HG03097 (cell line): ENCODE data around the gene VPS13D.
"Not testable (repeated sequence)": the region's sequence is repeated elsewhere in the genome, so short reads cannot be mapped to it uniquely, and the experiment has no call there.

ENCODE experiments used
- ATAC-seq: cut with Tn5 transposase; IDR thresholded peaks from one replicate; pipeline ENCODE4 v1.9.1; 2021; ENCODE audit not compliant: unreplicated experiment, low FRiP score

The VPS13D gene

DNA sequence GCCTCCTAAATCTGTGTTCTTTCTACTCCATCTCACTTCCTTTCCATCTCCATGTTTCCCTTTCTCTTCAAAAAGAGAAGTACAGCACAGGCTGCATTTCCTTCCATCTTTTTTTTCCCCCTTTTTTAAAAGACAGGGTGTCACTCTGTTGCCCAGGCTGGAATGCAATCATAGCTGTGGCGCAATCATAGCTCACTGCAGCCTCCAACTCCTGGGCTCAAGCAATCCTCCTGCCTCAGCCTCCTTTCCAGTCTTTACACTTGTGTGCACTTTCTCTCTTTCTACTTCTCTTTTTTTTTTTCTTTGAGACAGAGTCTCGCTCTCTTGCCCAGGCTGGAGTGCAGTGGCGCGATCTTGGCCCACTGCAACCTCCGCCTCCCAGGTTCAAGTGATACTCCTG, 95.1 kb downstream of the VPS13D start:
- ATAC-seq: not testable (repeated sequence)

DNA sequence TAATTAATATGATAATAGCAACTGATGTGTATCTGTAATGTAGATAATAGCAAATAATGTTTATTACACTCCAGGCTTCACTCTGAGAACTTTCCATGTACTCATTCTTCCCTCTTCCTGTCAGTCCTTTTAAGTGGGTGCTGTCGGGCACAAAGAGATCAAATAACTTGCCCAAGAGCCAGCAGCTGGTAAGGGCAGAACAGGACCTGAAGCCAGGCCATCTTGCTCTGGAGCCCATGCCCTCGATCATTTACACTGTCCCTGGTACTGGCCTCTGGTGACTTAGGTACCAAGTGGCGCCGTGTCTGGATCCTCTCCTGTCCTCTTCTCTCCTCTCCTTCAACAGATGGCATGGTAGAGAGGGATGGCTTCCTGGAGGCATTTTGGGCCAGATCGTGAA, 97.2 kb downstream of the VPS13D start:
- ATAC-seq: no peak

DNA sequence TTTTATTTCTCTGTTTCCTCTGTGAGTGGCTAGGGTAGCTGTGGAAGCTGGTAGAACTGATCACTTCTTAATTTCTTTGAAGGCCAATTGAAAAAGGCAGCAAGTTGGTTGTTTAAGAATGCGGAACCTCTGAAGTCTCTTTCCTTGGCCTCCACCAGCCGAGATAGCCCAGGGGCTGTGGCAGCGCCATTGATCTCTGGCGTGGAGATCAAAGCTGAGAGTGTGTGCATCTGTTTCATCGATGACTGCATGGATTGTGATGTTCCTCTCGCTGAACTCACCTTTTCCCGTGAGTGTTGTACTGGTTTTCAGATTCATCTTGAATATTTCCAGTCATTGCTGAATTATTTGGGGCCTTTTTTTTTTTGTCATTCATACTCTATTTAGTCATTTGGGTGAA, 97.7 kb downstream of the VPS13D start:
- ATAC-seq: no peak

DNA sequence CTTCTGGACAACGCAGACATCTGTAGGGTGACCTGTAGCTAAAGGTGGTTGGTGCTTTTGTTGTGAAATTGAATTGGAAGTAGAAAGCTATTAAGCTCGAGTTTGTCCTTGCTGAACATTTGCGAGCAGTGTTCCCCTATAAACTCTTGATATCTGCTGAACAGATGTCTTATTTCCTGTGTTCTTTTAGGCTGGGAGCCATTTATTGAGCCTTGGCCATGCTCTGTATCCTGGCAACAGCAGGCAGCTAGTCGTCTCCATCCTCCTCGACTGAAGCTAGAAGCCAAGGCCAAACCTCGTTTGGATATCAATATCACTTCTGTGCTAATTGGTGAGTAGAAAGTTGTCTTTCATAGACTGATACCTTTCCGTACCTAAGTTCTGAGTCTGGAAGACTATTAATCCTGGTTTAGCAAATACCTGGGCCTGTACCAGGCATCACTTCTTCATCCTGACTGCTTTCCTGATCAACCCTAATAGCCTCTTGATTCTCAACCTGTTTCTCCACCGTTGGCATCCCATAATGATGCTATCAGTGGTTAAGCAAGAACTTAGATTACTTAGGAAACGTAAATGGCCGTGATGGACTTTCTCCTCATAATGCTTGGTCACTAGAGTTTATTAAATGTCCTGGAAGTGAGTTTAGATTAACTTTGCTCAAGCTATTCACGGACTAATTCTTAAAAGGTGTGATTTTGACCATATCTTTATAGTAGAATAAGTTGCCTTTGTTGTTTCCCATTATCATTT, 103.4 kb downstream of the VPS13D start:
- no peak for ATAC-seq

DNA sequence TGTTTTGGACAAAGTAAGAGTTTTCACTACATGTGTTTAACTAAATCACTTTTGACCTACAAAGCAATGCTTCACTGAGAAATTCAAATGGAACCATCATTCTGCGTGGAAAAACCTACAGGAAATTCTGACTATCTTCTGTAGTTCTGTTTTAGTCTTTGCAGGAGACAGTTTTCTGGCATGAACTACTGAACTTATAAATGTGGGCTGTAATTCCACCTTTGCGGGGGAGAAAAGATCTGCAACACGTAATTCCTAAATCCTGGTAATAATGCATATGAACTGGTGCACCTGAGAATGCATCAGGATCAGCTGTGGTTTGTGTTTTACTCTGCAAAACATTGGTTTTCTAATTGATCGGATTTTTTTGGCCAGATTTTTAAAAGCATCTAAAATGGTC, 106.0 kb downstream of the VPS13D start:
- ATAC-seq: no peak

DNA sequence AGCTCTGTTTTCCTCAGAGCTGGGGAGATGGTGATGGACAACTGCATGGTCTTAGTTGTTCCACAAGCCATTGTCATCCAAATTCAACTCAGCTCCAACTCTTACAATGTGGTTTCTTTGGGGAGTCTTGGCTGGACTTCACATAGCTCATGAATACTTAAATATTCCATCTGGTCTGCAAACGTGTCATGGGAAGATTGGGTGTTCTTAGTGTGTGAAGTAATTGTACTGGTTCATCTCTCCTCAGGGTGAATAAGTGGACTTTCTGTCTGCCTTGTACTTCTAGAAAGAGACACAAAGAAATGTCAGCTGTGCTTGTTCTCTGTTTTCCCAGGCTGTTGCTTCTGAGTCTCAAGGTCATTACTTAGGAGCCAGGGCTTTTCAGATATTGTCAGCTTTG, 106.6 kb downstream of the VPS13D start:
- no peak for ATAC-seq

DNA sequence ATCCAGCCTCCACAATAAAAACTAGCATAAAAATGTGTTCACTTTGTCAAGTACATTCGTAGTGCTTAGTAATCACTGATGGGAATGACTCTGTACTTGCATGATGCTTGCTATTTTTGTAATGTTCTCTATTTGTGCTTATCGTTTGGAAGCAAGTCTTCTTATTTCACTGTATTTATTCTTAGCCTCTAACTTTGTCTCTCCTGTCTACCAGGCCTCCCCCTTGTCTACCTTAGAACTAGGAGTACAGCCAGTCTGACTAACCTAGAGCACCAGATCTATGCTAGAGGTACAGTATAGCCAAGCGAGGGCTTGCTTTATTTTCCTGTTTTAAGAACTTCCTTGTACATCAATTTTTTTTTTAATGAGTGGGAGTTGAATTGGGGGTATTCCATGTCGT, 108.2 kb downstream of the VPS13D start:
- no peak for ATAC-seq

DNA sequence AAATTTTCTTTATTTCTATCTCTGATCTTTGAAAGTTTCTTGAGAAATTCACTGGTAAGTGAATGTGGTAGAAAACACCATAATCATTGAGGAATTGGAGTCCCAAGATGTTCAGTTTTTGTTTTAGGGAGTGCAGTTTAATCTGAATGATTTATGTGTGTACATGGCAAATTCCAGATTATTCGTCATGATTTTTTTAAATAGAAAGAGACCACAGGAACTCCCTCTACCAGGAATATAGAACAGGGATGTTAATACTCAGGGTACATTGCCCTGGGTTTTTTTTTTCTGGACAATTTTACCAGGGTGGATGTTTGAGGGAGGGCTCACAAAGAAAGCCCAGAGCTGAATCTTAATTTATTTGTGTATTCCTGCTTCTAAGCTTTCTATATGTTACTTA, 109.0 kb downstream of the VPS13D start:
- ATAC-seq: no peak

DNA sequence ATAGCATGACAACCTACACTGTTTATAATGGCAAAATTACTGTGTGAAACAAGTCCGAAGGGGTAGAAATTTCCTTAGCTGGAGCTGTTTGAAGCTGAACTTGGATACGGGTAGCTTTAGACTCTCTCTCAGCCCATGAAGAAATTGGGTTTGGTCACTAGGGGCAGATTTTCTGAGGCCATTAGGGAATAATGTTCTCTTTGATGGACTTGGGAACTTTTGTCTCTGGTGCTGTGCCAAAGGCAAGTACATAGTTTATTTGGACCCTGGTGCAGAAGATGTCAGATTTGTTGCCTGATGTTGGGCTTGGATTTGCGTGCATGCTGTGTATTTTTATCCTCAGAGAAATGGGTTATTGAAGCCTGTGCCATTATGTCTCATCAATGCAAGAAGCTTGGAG, 109.6 kb downstream of the VPS13D start:
- ATAC-seq: no peak

DNA sequence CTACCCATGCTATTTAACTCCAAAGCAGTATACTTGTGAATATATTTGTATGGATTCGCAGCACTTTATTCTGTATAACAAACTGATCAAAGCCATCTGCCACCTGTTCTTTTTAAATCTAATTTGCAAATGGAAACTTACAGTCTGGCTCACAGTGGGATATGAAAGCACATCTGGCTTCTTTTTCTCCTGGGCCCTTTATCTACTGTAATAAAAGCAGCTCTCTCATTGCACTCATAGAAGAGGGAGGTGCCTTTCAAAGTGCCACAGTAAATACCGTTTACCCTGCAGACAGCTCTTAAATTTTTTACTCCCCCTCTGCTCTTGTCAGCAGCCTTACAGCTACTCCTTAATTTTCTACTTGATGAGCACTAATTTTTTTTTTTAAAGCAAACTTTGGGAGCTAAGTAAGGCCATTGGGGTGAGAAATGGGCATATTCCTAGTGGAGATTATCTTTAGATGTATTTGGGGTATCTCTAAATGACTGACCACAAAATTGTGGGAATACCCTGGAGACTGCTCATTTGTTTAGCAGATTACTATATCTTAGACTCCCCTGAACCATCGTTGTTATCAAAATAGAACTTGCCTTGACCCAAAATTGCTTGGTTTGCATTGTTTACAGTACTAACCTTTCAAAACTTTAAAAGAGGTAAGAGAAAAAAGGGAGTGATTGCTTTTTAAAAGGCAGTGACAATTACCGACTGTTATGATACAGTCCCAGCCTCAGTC, 110.1 kb downstream of the VPS13D start:
- no peak for ATAC-seq

DNA sequence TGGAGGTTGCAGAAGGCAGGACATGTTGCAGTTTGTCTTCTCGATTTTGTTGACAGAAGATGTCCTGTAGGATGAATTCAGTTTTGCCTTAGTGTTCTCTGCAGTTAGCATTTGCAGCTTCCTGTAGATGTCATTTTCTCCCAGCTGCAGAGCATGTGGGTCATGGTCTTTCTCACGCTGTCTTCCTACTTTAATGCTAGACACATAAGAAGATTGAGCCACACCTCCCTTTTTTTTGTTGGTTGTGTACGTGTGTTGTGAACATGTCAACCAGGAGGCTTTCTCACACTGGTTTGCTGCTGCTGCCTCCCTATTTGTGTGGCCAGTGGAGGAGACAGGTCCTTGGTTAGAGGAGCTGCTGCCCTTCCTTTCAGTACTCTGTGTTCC, 110.7 kb downstream of the VPS13D start:
- no peak for ATAC-seq

DNA sequence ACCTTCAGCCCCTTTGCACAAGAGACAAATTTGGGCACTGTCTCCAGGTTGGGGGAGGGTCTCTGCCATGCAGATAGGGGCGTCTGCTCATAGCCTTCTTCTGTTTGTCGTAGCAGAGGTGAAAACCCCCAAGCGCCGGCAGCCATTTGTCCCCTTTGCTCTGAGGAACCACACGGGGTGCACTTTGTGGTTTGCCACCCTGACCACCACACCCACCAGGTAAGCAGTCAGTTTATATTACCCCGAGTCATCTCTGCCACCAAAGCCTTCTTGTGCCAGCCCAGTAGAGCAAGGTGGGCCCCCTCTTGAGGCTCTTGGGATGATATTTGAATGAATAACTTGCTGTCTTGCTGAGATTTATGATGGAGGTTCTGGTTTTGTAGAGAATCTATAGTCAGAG, 111.8 kb downstream of the VPS13D start:
- ATAC-seq: no peak

DNA sequence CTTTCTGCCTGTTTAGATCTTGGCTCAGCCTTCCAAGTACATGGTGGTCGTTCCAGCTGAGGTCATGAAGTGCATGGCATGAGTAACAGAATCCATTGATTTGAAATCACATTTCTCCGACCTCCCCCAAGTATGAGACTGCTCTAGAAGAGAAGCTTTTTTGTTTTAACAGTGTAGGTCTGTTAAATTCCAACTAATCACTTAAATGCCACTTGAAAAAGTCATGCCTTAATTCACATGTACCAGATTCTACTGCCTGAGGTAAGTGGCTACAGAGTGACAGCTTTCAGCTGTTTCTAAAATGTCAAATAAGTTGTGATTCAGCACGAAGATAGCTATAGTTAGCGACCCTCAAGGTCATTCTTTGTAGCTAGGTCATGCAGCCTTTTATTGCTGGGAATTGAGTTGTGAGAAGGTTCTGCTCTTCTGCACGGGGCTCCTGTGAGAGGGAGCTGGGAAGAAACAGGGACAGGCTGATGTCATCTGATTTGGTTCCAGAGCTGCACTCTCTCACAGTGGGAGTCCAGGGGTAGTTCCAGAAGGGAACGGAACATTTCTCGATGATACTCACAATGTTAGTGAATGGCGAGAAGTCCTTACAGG, 112.7 kb downstream of the VPS13D start:
- ATAC-seq: no peak

DNA sequence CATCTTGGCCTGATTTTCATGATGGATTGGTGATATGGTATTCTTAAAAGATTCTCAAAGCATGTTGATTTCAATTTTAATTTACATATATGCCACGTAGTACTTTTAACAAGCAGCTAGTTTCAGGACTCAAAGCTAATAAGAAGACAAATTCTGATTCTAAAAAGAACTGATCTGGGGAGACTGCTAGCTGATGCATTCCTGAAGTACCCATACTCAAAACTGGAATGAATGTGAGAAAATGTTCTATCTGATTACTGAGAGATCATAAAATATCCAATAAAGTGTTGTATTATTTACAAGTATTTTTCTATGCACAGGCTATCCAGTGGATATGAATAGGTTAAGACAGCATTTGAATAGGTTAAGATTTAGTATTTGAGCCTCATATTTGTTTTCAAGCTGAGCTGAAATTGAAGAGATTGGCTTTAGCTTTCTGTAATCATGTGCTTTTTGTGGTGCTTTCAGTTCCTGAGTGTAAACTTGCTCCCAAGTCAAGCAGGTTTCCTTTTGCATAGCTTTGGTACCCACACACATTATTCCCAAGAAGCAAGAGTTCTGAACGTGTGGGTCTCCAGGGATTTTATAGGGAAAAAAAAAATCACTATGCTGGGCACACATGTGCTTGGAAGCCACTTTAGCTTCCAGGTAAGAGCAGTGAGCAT, 114.1 kb downstream of the VPS13D start:
- ATAC-seq: no peak

DNA sequence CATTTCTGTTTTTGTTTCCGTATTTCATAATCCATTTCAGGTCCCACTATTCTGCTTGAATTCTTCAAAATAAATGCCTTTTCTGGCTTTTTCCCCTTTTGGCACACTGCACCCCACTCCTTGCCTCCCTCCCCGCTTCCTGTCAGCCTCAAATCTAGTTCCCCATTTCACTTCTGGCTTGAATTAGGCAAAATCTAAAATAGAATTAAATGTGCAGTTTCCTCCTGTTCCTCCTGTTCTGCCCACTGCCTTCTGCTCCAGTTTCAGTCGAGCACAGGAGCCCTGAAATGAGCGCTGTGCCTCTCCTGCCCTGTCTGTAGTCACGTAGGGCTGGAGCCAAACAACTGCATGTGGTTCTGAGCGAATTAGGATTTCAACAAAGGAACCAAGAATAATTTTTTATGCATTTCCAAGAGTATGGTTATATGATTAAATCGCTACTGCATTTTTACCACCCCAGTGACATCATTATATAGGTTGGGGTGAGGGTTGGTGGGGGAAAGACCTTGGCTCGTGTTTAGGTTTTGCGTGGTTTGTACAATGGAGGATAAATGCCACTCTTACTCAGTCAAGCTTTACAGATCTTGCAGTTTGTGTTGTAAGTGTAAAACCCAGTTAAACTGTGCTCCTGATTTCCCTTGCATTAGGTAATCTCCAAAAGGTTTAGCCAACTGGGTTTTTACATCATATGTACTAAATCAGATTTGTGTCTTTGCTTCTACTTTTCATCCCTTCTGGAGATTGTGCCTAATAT, 114.9 kb downstream of the VPS13D start:
- ATAC-seq: no peak

DNA sequence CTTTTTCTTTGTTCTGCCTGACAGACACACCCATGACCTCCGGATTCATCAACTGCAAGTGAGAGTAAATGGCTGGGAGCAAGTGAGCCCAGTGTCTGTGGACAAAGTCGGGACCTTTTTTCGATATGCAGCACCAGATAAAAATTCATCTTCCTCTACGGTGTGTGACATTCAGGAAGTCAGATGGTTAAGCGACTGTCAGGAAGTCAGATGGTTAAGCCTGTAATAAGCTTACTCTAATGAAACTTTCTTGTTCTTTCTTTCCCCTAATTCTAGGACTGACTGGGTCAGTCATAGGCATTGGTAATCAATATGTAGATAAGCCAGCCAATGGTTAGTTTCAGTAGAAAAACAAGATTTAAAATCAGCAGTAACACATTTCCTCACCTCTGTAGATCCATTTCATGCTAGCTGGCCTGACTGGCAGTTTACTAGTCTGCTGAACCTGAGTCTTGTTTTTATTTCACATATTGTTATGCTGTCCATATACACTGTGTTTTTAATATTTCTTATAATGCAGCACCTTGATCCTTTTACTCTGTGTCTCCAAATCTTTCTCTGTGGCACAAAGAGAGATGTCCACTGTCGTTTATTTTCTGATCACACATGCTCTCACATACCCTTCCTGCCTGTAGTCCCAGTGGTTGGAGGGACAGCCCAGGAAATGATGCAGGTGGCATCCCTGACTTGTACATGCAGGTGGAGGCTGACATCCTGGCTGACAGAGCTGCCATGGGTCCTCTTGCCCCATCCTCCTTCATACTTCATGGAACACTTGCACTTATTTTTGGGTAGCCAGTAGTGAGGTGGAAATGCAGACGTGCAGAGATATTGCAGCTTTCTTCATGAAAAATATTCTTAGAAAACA, 115.8 kb downstream of the VPS13D start:
- ATAC-seq: no peak

DNA sequence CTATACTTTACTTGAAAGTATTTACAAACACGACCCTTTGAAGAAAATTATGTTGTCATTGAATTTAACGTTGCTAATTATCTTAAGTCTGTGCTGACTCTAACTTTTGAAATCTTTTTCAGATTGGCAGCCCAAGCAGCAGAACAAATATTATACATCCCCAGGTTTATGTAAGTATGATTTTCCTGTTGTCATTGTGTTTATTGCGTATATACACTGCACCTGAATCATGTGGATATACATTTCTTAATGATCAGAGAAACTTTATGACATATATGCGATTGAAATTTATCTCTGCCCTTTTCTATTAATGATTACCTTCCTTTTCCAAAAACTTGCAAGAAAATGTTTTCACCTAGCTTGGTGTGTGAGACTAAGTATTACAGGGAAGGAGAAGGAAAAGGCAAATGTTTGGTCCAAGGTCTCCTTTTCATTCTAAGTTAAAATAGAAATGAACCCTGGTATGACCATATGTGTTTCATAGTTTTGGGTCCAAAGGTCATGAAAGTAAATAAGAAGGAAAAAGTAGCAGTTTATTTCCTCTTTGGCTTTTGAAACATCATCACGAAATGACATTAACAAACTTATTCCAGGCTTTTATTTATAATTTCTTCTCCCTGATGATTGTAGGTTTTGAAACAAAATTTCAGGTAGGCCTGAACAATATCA, 116.8 kb downstream of the VPS13D start:
- ATAC-seq: no peak

DNA sequence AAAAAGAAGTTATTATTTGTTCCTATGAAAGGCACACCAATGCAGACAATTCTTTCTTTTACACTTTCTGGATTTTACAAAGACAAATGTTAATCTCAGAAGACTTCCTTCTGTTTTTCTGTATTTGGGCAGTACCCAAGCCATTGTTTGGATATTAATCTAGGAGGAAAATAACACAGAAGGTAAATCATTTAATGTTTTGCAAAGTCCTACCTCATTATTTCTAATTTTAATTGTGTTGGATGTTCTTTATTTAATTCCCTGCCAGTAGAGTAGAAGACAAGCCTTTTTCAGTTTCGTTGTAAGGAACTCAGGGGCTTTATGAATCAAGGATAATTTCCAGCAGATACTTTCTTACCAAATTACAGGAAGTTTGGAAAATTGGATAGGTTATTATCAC, 118.3 kb downstream of the VPS13D start:
- no peak for ATAC-seq

DNA sequence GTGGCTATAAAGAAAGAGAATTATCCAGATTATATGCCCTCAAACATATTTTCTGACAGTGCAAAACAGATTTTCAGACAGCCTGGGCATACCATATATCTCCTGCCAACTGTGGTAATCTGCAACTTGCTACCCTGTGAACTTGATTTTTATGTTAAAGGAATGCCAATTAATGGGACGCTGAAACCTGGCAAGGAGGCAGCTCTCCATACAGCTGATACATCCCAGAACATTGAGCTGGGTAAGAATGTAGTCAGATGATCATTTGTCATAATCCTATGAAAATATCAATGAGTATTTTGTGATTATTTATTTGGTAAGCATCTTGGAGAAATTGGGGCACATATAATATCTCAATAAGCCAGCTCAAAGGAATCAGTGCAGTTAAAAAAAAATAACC, 124.2 kb downstream of the VPS13D start:
- no peak for ATAC-seq
